IMR-90 (cell line): ENCODE results near the gene ILF3. TPM values are rescaled to one million over a fixed set of nuclear protein-coding genes. Genes with fewer than 3 reads are reported as not detected.

Source experiments
- ATAC-seq: fragments of 200-7000 bp; cut with Tn5 transposase; 2 replicates; pipeline ENCODE4 v1.9.1; 2020; ENCODE audit warnings: low read depth, mild to moderate bottlenecking, moderate library complexity
- BruUV-seq: library from RNA; stranded (reverse); fragments of 400-500 nt; replicated peaks from 2 replicates; lab custom pipeline; 2021; lab: Mats Ljungman, UMichigan
- CTCF ChIA-PET: fragments of 300-600 bp; formaldehyde crosslinking; extraction: SDS; loops from one replicate; lab custom pipeline; 2021; ENCODE audit warnings: antibody characterized with exemption; lab: Yijun Ruan, JAX
- POLR2A ChIA-PET: fragments of 300-600 bp; sonication (Branson Sonifier 250); formaldehyde crosslinking; loops from one replicate; lab custom pipeline; 2022; ENCODE audit warnings: antibody characterized with exemption; ENCODE audit not compliant: unreplicated experiment; lab: Charles Lee
- DNase-seq: peaks from one replicate; pipeline ENCODE4 v3.0.0; 2013
- H2AFZ ChIP-seq: replicated peaks from 2 replicates; pipeline ENCODE3; 2013; ENCODE audit warnings: low read length, mild to moderate bottlenecking; ENCODE audit not compliant: poor library complexity
- H2AK5ac ChIP-seq: 2 replicates; pipeline ENCODE4 v1.6.1; 2013; ENCODE audit warnings: low read depth, low read length, inconsistent platforms
- H2AK9ac ChIP-seq: replicated peaks from 2 replicates; pipeline ENCODE3; 2013; ENCODE audit warnings: mild to moderate bottlenecking, low read depth, low read length, moderate library complexity; ENCODE audit not compliant: poor library complexity
- H2BK120ac ChIP-seq: 2 replicates; pipeline ENCODE4 v1.6.1; 2013; ENCODE audit warnings: low read depth, low read length, inconsistent platforms
- H2BK15ac ChIP-seq: 3 replicates; pipeline ENCODE4 v1.6.1; 2013; ENCODE audit warnings: low read depth, low read length, inconsistent platforms
- H2BK20ac ChIP-seq: 2 replicates; pipeline ENCODE4 v1.6.1; 2013; ENCODE audit warnings: low read depth, mild to moderate bottlenecking, inconsistent platforms, low read length, moderate library complexity
- H2BK5ac ChIP-seq: 2 replicates; pipeline ENCODE4 v1.6.1; 2013; ENCODE audit warnings: mild to moderate bottlenecking, low read depth, low read length, inconsistent platforms; ENCODE audit not compliant: poor library complexity, severe bottlenecking
- H3K14ac ChIP-seq: replicated peaks from 2 replicates; pipeline ENCODE4 v1.6.1; 2013; ENCODE audit warnings: low read depth, low read length, inconsistent platforms
- H3K18ac ChIP-seq: 2 replicates; pipeline ENCODE4 v1.6.1; 2013; ENCODE audit warnings: low read depth, low read length, control low read depth
- H3K23ac ChIP-seq: 2 replicates; pipeline ENCODE4 v1.6.1; 2013; ENCODE audit warnings: low read depth, low read length, inconsistent platforms
- H3K27ac ChIP-seq: 2 replicates; pipeline ENCODE4 v1.5.1; 2013; ENCODE audit warnings: mild to moderate bottlenecking, control low read depth, low read length; ENCODE audit not compliant: insufficient read depth
- H3K27me3 ChIP-seq: 2 replicates; pipeline ENCODE4 v1.6.1; 2013; ENCODE audit warnings: low read length; ENCODE audit not compliant: control insufficient read depth, insufficient read depth
- H3K36me3 ChIP-seq: 2 replicates; pipeline ENCODE4 v1.6.1; 2013; ENCODE audit warnings: low read length, mixed read lengths; ENCODE audit not compliant: control insufficient read depth, insufficient read depth
- H3K4ac ChIP-seq: 2 replicates; pipeline ENCODE4 v1.6.1; 2013; ENCODE audit warnings: low read depth, low read length, inconsistent platforms
- H3K4me1 ChIP-seq: 2 replicates; pipeline ENCODE4 v1.6.1; 2013; ENCODE audit warnings: low read length, mixed read lengths; ENCODE audit not compliant: control insufficient read depth, insufficient read depth
- H3K4me2 ChIP-seq: 2 replicates; pipeline ENCODE4 v1.6.1; 2013; ENCODE audit warnings: low read depth, mild to moderate bottlenecking, control low read depth, low read length, moderate library complexity
- H3K4me3 ChIP-seq: 2 replicates; pipeline ENCODE4 v1.5.1; 2013; ENCODE audit warnings: low read depth, mild to moderate bottlenecking, control low read depth, low read length, moderate library complexity; ENCODE audit not compliant: insufficient read depth
- H3K56ac ChIP-seq: 2 replicates; pipeline ENCODE4 v1.6.1; 2013; ENCODE audit warnings: low read length, inconsistent platforms; ENCODE audit not compliant: insufficient read depth; ENCODE audit errors: extremely low read depth
- H3K79me1 ChIP-seq, 2 experiments: 2 replicates each; pipeline ENCODE4 v1.6.1; 2013; ENCODE audit warnings: low read length in 2 of 2, inconsistent platforms in 1 of 2, low read depth in 1 of 2
- H3K9ac ChIP-seq: 2 replicates; pipeline ENCODE4 v1.6.1; 2013; ENCODE audit warnings: low read depth, low read length, control low read depth
- H3K9me1 ChIP-seq: 2 replicates; pipeline ENCODE4 v1.6.1; 2013; ENCODE audit warnings: low read length, inconsistent platforms; ENCODE audit not compliant: insufficient read depth
- H3K9me3 ChIP-seq: 2 replicates; pipeline ENCODE4 v1.6.1; 2013; ENCODE audit warnings: low read length; ENCODE audit not compliant: control insufficient read depth, insufficient read depth
- H4K20me1 ChIP-seq: 2 replicates; pipeline ENCODE4 v1.6.1; 2013; ENCODE audit warnings: low read length, inconsistent platforms; ENCODE audit not compliant: insufficient read depth
- H4K5ac ChIP-seq: 2 replicates; pipeline ENCODE4 v1.6.1; 2013; ENCODE audit warnings: mild to moderate bottlenecking, low read depth, low read length, control low read depth
- H4K8ac ChIP-seq, 2 experiments: 2 replicates each; pipeline ENCODE4 v1.6.1; 2013; ENCODE audit warnings: low read depth in 2 of 2, low read length in 2 of 2, control low read depth in 1 of 2, inconsistent platforms in 1 of 2
- H4K91ac ChIP-seq: 2 replicates; pipeline ENCODE4 v1.6.1; 2013; ENCODE audit warnings: low read depth, low read length, inconsistent platforms; ENCODE audit not compliant: insufficient read depth
- BHLHE40 ChIP-seq: fragments of 150-350 bp; IDR thresholded peaks from 2 replicates; pipeline ENCODE4 v1.6.1; 2016; ENCODE audit warnings: mild to moderate bottlenecking, low read depth, low read length
- CEBPB ChIP-seq: IDR thresholded peaks from 2 replicates; pipeline ENCODE4 v1.6.1; 2012; ENCODE audit warnings: low read depth, low read length, improper control_type of control experiment
- CHD1 ChIP-seq: IDR thresholded peaks from 2 replicates; pipeline ENCODE4 v1.6.1; 2012; ENCODE audit warnings: low read depth, low read length, improper control_type of control experiment
- CTCF ChIP-seq: conservative IDR thresholded peaks from 2 replicates; pipeline ENCODE4 v1.5.1; 2012; ENCODE audit warnings: mild to moderate bottlenecking, low read depth, low read length, improper control_type of control experiment
- ELK1 ChIP-seq: fragments of 150-350 bp; IDR thresholded peaks from 2 replicates; pipeline ENCODE4 v1.6.1; 2016; ENCODE audit warnings: low read depth, mild to moderate bottlenecking, low read length, moderate library complexity, borderline replicate concordance
- FOS ChIP-seq: fragments of 150-350 bp; IDR thresholded peaks from 2 replicates; pipeline ENCODE4 v1.6.1; 2016; ENCODE audit warnings: low read depth, low read length
- MAFK ChIP-seq: IDR thresholded peaks from 2 replicates; pipeline ENCODE4 v1.6.1; 2012; ENCODE audit warnings: low read depth, low read length, improper control_type of control experiment
- MAZ ChIP-seq: IDR thresholded peaks from 2 replicates; pipeline ENCODE4 v1.6.1; 2012; ENCODE audit warnings: low read depth, mild to moderate bottlenecking, low read length, improper control_type of control experiment, moderate library complexity, borderline replicate concordance
- MXI1 ChIP-seq: IDR thresholded peaks from 2 replicates; pipeline ENCODE4 v1.6.1; 2012; ENCODE audit warnings: low read depth, mild to moderate bottlenecking, low read length, moderate library complexity, borderline replicate concordance
- NFE2L2 ChIP-seq: fragments of 150-350 bp; IDR thresholded peaks from 2 replicates; pipeline ENCODE4 v1.6.1; 2016; ENCODE audit warnings: low read depth, mild to moderate bottlenecking, low read length
- POLR2A ChIP-seq: IDR thresholded peaks from 2 replicates; pipeline ENCODE4 v1.6.1; 2012; ENCODE audit warnings: mild to moderate bottlenecking, low read depth, low read length
- RAD21 ChIP-seq: IDR thresholded peaks from 2 replicates; pipeline ENCODE4 v1.6.1; 2012; ENCODE audit warnings: low read length, improper control_type of control experiment
- RCOR1 ChIP-seq: IDR thresholded peaks from 2 replicates; pipeline ENCODE4 v1.6.1; 2012; ENCODE audit warnings: mild to moderate bottlenecking, low read length, improper control_type of control experiment; ENCODE audit not compliant: insufficient replicate concordance
- RFX5 ChIP-seq: IDR thresholded peaks from 2 replicates; pipeline ENCODE4 v1.8.0; 2012; ENCODE audit warnings: low read depth, mild to moderate bottlenecking, low read length, moderate library complexity
- SMC3 ChIP-seq: fragments of 150-350 bp; IDR thresholded peaks from 2 replicates; pipeline ENCODE4 v1.6.1; 2016; ENCODE audit warnings: low read depth, mild to moderate bottlenecking, antibody characterized with exemption, low read length, moderate library complexity
- USF2 ChIP-seq: fragments of 150-350 bp; IDR thresholded peaks from 2 replicates; pipeline ENCODE4 v1.6.1; 2017; ENCODE audit warnings: mild to moderate bottlenecking, antibody characterized with exemption, low read length, low read depth
- WGBS, 2 experiments: methylation state at CpG; one replicate each; pipeline versions ENCODE4 v1.1.5 to v1.1.7; 2013; ENCODE audit warnings: missing lambda C conversion rate in 2 of 2; ENCODE audit not compliant: insufficient read length in 1 of 2; ENCODE audit errors: extremely low coverage in 2 of 2; 5-methylcytosine and 5-hydroxymethylcytosine counted together
- dilution Hi-C: fragments of 300-500 bp; cut with HindIII; formaldehyde crosslinking; loops from one replicate; pipeline ENCODE4 v1.14.3; 2018; ENCODE audit warnings: low sequenced_read_pairs; ENCODE audit not compliant: unreplicated experiment
- in situ Hi-C: fragments of 300-500 bp; cut with MboI; formaldehyde crosslinking; loops from 3 replicates; pipeline ENCODE4 v1.14.3; 2019; ENCODE audit warnings: low sequenced_read_pairs, inconsistent platforms, mixed read lengths
- intact Hi-C: fragments of 100-400 bp; cut with micrococcal nuclease; formaldehyde crosslinking; loops from 2 replicates; pipeline ENCODE4 v1.10.0; 2022
- polyA plus RNA-seq, 3 experiments: library from polyadenylated mRNA; depleted of rRNA; stranded (reverse); fragments of >200 nt; gene quantifications; 2 replicates each; pipeline ENCODE4 v1.2.3, GENCODE V29; 2012; ENCODE audit warnings: low replicate concordance in 1 of 3
- total RNA-seq: library from RNA; depleted of rRNA; stranded (reverse); fragments of >200 nt; gene quantifications from 2 replicates; pipeline ENCODE4 v1.2.3, GENCODE V29; 2012

The ILF3 gene
- total and polyA plus RNA-seq, 2 of the 4 experiments (the other 2 are of a cell fraction) = 120 to 166 TPM

- intact Hi-C loops (no loop called here), dilution Hi-C loops (no loop called here), in situ Hi-C loops (no loop called here)
- no peak overlapping the region for H3K4ac ChIP-seq
- no peak overlapping the region for H4K91ac ChIP-seq
- H2BK120ac ChIP-seq = no peak overlapping the region
- ATAC-seq (no peak), DNase-seq (no peak)
- no peak overlapping the region for H3K27ac ChIP-seq
- H4K20me1 ChIP-seq = peaks cover 4% of the 10 kb centered on the region; the same call in 1 of the 2 replicates
- TF ChIP-seq CEBPB (no peak), MXI1 (no peak), MAZ (no peak), CTCF (no peak), RCOR1 (no peak), RAD21 (no peak), POLR2A (no peak), SMC3 (no peak), USF2 (no peak), ELK1 (no peak), NFE2L2 (no peak), MAFK (no peak), CHD1 (no peak), FOS (no peak), RFX5 (no peak), BHLHE40 (no peak)
- BruUV-seq = no TSS peak
- POLR2A ChIA-PET = no interaction called here
- H4K5ac ChIP-seq = no peak overlapping the region
- no peaks in the 10 kb centered on the region; a peak in 2 of 4 replicates for H3K79me1 ChIP-seq
- H3K9me3 ChIP-seq = no peaks in the 10 kb centered on the region
- H3K9me1 ChIP-seq = peaks cover 7% of the 10 kb centered on the region; the same call in 1 of the 2 replicates
- no peak overlapping the region for H3K18ac ChIP-seq
- H3K27me3 ChIP-seq = no peaks in the 10 kb centered on the region
- H3K23ac ChIP-seq = no peak overlapping the region
- 97% methylated on average over 6 of the region's 7 CpGs; no CpG with 5 or more reads in 1 of the 2 experiments for WGBS, 2 experiments
- no peak overlapping the region for H3K9ac ChIP-seq
- no peak overlapping the region for H2BK15ac ChIP-seq
- H3K14ac ChIP-seq = no peak overlapping the region
- CTCF ChIA-PET = no interaction called here
- no peak overlapping the region for H2AFZ ChIP-seq
- H3K36me3 ChIP-seq = peaks cover 54% of the 10 kb centered on the region
- H3K56ac ChIP-seq = no peak overlapping the region
- no peak overlapping the region for H2AK5ac ChIP-seq
- H2AK9ac ChIP-seq = no peak overlapping the region
- H4K8ac ChIP-seq = no peak overlapping the region
- no peak overlapping the region for H3K4me2 ChIP-seq
- no peaks in the 10 kb centered on the region for H3K4me1 ChIP-seq
- no peak overlapping the region for H2BK20ac ChIP-seq
- H2BK5ac ChIP-seq = no peak overlapping the region
- H3K4me3 ChIP-seq = no peak overlapping the region
These were observed 19.7 kb upstream of the ILF3 start for GRCh38 chr19:10634430-10634829.
